ENCODE results near the gene PHF23.

GRCh38 chr17:7219812-7220592 lies 19.3 kb downstream of the PHF23 start, which contains the start of the genes ACADVL and DLG4:
- TF ChIP-seq SMC3 (conservative IDR thresholded peaks at IDR 0.05; ENCODE audit: insufficient read depth, low read depth, low read length) (no peak), CBX5 (IDR thresholded peaks at IDR 0.05; ENCODE audit: borderline replicate concordance, low read depth) (no peak), RBM25 (IDR thresholded peaks at IDR 0.05; ENCODE audit: low read depth, low read length, severe bottlenecking) (no peak), NR3C1 (CRISPR knock-in tag; IDR thresholded peaks at IDR 0.05) (no peak)
- TF ChIP-seq, protein P1, sequence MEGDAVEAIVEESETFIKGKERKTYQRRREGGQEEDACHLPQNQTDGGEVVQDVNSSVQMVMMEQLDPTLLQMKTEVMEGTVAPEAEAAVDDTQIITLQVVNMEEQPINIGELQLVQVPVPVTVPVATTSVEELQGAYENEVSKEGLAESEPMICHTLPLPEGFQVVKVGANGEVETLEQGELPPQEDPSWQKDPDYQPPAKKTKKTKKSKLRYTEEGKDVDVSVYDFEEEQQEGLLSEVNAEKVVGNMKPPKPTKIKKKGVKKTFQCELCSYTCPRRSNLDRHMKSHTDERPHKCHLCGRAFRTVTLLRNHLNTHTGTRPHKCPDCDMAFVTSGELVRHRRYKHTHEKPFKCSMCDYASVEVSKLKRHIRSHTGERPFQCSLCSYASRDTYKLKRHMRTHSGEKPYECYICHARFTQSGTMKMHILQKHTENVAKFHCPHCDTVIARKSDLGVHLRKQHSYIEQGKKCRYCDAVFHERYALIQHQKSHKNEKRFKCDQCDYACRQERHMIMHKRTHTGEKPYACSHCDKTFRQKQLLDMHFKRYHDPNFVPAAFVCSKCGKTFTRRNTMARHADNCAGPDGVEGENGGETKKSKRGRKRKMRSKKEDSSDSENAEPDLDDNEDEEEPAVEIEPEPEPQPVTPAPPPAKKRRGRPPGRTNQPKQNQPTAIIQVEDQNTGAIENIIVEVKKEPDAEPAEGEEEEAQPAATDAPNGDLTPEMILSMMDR (IDR thresholded peaks at IDR 0.05 in 2 of 3, conservative IDR thresholded peaks at IDR 0.05 in 1 of 3; ENCODE audit: insufficient read depth in 2 of 3, low read depth in 1 of 3, low read length in 3 of 3), result no peak

All from K562 (cell line).